Endometrial microvascular endothelial cells (primary cell): ENCODE measurements around the gene UBR1. TPM values are rescaled to one million over a fixed set of nuclear protein-coding genes. Genes with fewer than 3 reads are reported as not detected.
"Not testable (repeated sequence)": the region's sequence is repeated elsewhere in the genome, so short reads cannot be mapped to it uniquely, and the experiment has no call there.

Source experiments
- in situ Hi-C: cut with HindIII; loops from 2 replicates; pipeline ENCODE4 v1.10.0; 2017; ENCODE audit warnings: low sequenced_read_pairs, low pct_unique_long_range_greater_than_20kb; ENCODE audit errors: inconsistent ontology term
- total RNA-seq: library from RNA; depleted of rRNA; stranded (reverse); fragments of >200 nt; gene quantifications from one replicate; pipeline ENCODE4 v1.2.3, GENCODE V29; 2015; ENCODE audit errors: inconsistent ontology term

UBR1 gene
- total RNA-seq, 1 donor from 2014 or later, result 18.4 TPM

DNA sequence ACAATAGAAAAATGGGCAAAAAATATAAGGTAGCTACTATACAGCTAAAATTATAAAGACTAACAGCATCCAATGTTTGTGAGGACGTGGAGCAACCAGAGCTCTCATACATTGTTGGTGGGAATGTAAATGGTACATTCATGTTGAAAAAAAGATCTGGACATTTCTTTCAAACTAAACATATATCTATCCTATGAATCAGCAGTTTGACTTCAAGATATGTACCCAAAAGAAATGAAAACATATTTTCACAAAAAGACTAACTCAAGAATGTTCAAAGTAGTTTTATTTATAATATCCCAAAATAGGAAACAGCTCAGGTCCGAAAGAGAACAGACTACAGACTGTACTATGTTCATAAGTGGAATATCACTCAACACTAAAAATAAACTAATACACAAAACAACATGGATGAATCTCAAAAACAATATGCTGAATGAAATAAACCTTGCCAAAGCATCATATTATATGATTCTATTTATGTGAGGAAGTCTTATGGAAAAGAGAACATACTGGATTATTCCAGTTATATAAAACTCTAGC is 176.5 kb downstream of the UBR1 start:
- in situ Hi-C loops, result no loop called here

DNA sequence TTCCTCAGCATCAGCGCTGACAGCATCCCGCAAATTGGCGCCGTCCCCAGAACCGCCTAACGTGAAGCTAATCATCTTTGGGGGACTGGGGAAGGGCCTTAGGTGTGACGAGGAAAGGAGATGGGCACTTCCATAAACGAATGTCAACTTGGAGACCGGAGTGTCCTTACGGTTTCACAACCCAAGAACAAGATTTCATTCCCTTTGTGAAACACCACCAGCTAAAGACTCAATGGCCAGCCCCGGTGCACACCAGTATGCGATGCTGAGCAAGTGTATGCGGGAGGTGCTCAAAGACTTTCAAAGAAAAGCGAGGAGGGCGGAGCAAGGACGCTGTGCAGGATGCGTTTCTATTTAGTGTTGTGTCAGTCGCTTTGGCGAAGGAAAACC is 184.5 kb downstream of the UBR1 start:
- in situ Hi-C loops, result no loop called here

DNA sequence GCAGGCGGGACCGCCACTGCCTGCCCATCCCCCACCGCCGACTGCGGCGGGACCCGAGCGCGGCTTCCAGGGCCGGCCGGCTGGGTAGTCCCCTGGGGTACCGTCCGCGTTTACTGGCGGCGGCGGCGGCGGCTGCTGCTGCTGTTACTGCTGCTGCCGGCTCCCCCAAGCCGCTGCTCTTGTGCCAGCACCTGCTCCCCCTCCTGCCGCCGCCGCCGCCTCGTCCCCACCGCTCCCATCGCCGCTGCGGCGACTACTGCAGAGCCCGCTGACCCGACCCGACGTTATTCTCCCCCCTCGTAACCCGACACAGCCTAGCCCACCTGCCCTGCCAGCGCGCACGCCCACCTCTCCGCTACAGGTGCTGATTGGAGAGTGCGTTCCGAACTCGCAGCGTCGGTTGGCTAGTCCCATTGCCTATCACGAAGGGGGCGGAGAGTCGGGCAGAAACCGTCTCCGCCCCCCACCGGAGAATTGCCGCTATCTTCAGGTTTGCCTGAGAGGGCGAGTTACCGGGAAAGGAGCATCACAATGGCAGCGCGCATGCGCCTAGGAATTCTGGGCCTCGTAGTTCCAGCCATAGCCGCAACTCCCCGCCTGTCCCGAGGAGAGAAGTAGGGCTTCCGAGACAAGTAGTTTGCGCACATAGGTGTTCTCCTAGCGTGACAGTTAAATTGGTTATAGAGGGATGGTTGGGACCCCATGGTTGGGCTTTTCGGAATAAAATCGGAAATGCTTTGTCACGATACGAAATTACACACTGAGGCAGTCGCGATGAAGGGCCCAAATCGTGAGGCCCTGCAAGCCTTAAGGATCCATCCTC is 185.1 kb downstream of the UBR1 start, which contains the start of gene TTBK2:
Gene TTBK2, minus strand, starts transcription at position 260 of the 823 bp plus-strand sequence. CDS start 42,161 bp downstream, outside the sequence.
- in situ Hi-C loops, result no loop called here

DNA sequence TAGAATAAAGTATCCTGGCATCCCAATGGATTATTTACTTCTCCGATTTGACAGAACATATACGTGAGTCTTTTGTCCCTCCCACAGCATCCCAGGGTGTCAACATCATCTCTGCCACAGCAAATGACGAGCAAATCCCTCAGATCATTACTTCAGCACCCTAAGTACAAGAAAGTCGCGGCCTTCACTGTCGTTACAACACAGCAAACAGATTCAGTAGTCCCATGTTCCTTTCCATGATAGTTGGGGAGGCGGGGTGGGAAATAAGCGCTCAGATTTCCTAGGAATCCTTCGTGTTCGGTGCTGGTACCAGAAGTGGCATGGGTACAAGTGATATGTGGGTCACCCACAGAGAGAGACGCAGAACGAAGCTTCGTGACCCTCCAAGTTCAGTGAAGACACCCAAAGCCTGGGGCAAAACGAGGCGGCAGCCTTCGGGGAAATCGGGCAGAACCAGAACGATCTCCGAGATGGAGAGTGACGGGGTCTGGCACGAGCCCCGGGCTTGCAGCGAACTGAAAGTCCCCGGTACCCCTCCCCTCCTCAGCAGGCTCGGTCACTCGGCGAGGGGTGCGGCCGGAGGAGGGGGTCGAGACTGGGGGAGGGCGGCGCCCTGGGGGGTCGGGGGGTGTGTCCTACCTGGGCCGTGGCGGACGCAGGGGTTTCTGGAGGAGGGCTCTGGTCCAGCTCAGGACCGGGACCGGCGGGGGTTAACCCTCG is 185.9 kb downstream of the UBR1 start:
- in situ Hi-C loops, result no loop called here

DNA sequence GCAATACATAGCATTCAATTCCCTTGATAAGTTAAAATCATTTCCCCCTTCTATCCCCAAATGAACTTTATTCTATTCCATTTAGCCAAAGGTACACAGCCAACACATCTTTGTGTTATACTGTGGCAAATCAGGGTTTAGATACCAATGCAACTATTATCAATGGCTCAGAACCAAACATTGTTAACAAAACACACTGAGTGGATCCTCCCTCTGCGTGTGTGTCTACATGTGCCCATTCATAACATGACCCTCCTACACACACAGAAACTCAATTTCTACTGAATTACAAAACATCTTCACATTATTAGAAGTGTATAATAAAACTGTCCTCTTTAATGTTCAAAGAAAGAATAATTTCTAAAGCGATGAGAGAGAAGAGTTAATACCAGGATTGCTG is 186.5 kb downstream of the UBR1 start:
- in situ Hi-C loops, result no loop called here

DNA sequence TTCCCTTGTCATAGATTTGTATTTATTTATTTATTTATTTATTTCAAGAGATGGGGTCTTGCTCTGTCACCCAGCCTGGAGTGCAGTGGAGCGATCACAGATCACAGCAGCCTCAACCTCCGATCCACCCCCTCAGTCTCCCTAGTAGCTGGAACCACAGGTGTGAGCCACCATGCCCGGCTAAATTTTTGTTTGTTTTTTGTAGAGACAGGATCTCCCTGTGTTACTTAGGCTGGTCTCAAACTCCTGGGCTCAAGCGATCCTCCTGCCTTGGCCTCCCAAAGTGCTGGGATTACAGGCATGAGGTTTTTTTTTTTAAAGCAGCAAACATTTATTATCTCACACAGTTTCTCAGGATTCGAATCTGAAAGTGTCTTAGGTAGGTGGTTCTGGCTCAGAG is 187.8 kb downstream of the UBR1 start:
- in situ Hi-C loops, result no loop called here

DNA sequence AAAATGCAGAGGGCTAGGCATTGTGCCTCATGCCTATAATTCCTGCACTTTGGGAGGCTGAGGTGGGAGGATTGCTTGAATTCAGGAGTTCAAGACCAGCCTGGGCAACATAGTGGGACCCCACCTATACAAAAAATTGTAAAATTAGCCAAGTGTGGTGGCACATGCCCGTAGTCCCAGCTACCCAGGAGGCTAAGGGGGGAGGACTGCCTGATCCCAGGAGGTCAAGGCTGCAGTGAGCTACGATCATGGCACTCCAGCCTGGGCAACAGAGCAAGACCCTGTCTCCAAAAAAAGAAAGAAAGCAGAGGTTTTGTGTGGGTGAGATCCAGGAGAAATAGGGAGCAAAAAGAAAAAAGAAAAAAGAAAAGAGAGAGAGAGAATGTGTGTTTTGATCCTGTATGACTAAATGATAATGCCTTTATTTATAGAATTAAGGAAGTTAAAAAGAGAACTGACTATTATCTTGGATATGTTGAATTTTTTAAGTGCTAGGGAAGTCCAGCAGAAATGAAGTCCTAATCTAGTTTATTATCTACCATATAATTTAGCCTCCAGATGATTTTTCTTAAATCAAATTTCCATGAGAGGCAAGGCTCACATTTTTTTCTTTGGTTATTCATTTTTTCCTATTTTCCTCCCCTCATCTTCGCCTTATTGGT is 190.1 kb downstream of the UBR1 start:
- in situ Hi-C loops, result no loop called here

DNA sequence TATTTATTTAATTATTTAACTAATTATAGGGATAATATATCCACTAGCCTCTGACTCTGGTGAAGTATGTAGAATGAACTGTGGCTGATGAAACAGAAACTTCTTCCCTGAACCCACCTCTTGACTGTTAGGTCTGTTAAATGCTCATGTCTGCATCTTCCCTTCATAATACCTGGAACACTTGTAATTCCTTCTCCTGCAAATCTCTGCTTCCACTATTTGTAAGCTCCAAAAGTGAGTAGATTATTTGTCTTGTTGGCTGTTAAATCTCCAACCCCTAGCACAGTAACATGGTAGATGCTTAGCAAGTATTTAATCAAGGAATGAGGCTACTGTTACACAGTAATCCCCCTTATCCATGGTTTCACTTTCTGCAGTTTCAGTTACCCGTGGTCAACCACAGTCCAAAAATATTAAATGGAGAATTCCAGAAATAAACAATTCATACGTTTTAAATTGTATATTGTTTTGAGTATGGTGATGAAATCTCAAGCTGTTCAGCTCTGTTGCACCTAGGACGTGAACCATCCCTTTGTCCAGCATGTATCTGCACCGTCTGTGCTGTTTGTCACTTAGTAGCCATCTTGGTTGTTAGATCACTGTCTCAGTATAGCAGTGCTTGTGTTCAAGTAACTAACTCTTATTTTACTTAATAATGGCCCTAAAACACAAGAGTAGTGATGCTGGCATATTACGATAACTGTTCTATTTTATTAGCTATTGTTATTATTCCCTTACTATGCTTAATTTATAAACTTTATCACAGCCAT is 190.9 kb downstream of the UBR1 start:
- in situ Hi-C loops, result no loop called here

DNA sequence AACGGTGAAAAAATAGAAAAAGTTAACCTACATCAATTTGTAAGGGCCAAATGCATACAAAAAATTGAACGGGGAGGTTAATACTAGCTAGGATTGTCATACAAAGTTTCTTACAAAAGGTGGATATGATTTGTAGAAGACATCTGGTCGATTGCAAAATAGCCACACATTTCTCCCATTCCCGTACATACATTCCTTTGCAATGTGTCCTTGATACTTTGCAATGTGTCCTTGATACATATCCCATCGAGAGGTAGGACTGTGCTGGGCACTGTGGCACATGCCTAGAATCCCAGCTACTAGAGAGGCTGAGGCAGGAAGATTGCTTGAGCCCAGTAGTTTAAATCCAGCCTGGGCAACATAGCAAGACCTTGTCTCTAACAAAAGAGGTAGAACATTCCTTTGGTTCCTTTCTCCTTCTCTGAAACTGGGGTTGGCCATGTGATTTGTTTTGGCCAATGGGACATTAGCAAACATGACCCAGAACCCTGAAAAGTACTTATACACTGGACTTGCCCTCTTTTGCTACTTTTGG is 194.7 kb downstream of the UBR1 start:
- in situ Hi-C loops, result no loop called here

DNA sequence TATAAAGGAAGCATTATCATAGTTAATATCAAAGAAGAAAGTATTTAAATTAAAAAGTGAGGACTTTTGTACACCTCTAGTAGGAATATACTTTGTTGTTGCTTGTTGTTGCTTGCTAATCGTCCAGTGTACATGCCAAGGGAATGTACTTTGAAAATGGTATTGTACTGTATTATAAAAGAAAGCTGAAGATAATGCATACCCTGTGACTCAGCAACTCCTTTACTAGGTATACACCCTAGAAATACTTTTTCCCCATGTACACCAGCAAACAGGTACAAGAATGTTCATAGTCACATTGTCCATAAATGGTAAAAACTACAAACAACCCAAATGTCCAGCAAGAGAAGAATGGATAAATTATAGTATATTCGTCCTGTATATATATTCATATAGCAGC is 197.3 kb downstream of the UBR1 start:
- in situ Hi-C loops, result no loop called here

DNA sequence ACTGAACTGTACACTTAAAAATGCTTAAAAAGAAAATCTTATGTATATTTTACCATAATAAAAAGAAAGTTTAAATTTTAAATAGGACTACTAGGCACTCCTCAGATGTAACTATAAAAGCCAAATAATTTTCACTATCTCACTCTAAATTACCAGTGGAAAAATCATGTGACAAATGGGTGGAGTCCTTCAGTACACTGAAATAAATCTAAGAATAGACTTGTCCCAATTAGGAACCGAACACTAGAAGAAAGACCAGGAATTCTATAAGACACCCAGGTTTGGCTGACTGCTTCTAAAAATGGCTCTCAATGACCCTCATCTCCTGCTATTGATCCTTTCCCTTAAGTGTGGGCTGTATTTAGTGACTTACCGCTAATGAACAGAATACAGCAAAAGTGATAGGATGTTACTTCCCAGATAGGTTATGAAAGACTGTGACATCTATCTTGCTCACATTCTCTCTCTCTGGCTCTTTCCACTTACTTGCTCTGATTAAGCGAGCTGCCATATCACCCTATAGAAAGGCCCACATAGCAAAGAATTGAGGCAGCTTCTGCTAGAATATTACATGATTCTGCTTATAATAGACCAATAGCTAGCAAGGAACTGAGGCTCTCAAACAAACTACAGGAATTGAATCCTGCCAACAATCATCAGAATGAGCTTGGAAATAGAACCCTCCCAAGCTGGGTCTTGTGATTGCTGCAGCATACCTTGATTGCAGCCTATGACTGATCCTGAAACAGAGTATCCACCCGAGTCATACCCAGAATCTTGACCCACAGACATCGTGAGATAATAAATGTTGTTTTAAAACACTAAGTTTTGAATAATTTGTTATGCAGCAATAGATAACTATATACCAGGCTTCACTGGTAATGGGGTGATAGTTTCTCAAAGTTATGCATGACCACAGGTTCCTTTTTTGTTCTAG is 202.2 kb downstream of the UBR1 start:
- in situ Hi-C loops, result no loop called here

DNA sequence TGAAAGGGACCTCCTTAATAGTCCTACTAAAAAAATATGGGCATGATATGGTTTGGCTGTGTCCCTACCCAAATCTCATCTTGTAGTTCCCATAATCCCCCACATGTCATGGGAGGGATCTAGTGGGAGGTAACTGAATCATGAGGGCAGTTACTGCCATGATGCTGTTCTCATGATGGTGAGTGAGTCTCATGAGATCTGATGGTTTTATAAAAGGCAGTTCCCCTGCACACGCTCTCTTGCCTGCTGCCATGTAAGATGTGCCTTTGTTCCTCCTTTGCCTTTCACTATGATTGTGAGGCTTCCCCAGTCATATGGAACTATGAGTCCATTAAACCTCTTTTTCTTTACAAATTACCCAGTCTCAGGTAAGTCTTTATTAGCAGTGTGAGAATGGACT is 211.9 kb downstream of the UBR1 start:
- in situ Hi-C loops, result not testable (repeated sequence)

Other genes with a start within 250 kb of the UBR1 start
- 5.3 TPM for gene TTBK2, start 185.3 kb downstream of the UBR1 start, total RNA-seq
- 34.0 TPM for gene TMEM62, start 27.5 kb upstream of the UBR1 start, total RNA-seq
- gene CCNDBP1, start 79.4 kb upstream of the UBR1 start, total RNA-seq, result 54.4 TPM
- not detected for gene EPB42, start 115.0 kb upstream of the UBR1 start, total RNA-seq
- not detected for gene TGM5, start 160.9 kb upstream of the UBR1 start, total RNA-seq
- gene TGM7, start 196.2 kb upstream of the UBR1 start, total RNA-seq, result not detected
- 6.0 TPM for gene LCMT2, start 224.5 kb upstream of the UBR1 start, total RNA-seq